ENCODE measurements around the gene SLC25A22. TPM values are rescaled to one million over a fixed set of nuclear protein-coding genes. Genes with fewer than 3 reads are reported as not detected.

SLC25A22 gene
- total RNA-seq, 1 experiment from 2014 or later = 19.6 TPM

- no peak for DNase-seq (ENCODE audit: low spot score)
These were observed 24.7 kb downstream of the SLC25A22 start for GRCh38 chr11:773425-773824.

GRCh38 chr11:772429-773390 lies 25.4 kb downstream of the SLC25A22 start:
- no peak for DNase-seq (ENCODE audit: low spot score)

GRCh38 chr11:771617-772204 lies 26.4 kb downstream of the SLC25A22 start:
- no peak for DNase-seq (ENCODE audit: low spot score)

- DNase-seq (ENCODE audit: low spot score) = no peak
These were observed 27.2 kb downstream of the SLC25A22 start for GRCh38 chr11:770642-771616.

- no peak for DNase-seq (ENCODE audit: low spot score)
These were observed 28.0 kb downstream of the SLC25A22 start for GRCh38 chr11:769887-770641.

- DNase-seq (ENCODE audit: low spot score) = no peak
These were observed 30.8 kb downstream of the SLC25A22 start for GRCh38 chr11:767238-767637.

GRCh38 chr11:766936-767210 lies 31.2 kb downstream of the SLC25A22 start:
- DNase-seq (ENCODE audit: low spot score) = no peak

- no peak for DNase-seq (ENCODE audit: low spot score)
These were observed 31.8 kb downstream of the SLC25A22 start for GRCh38 chr11:766106-766935.

GRCh38 chr11:765802-766091 lies 32.3 kb downstream of the SLC25A22 start:
- DNase-seq (ENCODE audit: low spot score) = no peak

- DNase-seq (ENCODE audit: low spot score) = peak; percentile 74
These were observed 32.9 kb downstream of the SLC25A22 start for GRCh38 chr11:765025-765801.

- DNase-seq (ENCODE audit: low spot score) = no peak
These were observed 33.6 kb downstream of the SLC25A22 start for GRCh38 chr11:764322-765024.

GRCh38 chr11:763549-764321 lies 34.3 kb downstream of the SLC25A22 start:
- no peak for DNase-seq (ENCODE audit: low spot score)

GRCh38 chr11:763073-763463 lies 35.0 kb downstream of the SLC25A22 start:
- no peak for DNase-seq (ENCODE audit: low spot score)

GRCh38 chr11:762421-763072 lies 35.5 kb downstream of the SLC25A22 start:
- DNase-seq (ENCODE audit: low spot score) = peak; percentile 58

- no peak for DNase-seq (ENCODE audit: low spot score)
These were observed 36.5 kb downstream of the SLC25A22 start for GRCh38 chr11:761526-762108.

GRCh38 chr11:760236-760635 lies 37.8 kb downstream of the SLC25A22 start:
- DNase-seq (ENCODE audit: low spot score) = no peak

- no peak for DNase-seq (ENCODE audit: low spot score)
These were observed 48.4 kb downstream of the SLC25A22 start for GRCh38 chr11:749731-750130.

- no peak for DNase-seq (ENCODE audit: low spot score)
These were observed 50.1 kb downstream of the SLC25A22 start for GRCh38 chr11:748007-748359.
